ENCODE data around the gene RASA3.
"Not testable (repeated sequence)": the region's sequence is repeated elsewhere in the genome, so short reads cannot be mapped to it uniquely, and the experiment has no call there.

RASA3 gene

GRCh38 chr13:114099191-114099590, 33.2 kb downstream of the RASA3 start:
- H3K27me3 ChIP-seq, result no peaks in the 10 kb centered on the region
- peaks cover 77% of the 10 kb centered on the region for H3K4me1 ChIP-seq
- no peak for TF ChIP-seq Cebpa-rat (IDR thresholded peaks at IDR 0.05)
- peak overlapping the region; percentile 79 for H3K4me2 ChIP-seq
- no peaks in the 10 kb centered on the region for H3K36me3 ChIP-seq
- no peak overlapping the region for H3K4me3 ChIP-seq
- H3K9me3 ChIP-seq, result peaks cover 1% of the 10 kb centered on the region; the same call in 1 of the 2 replicates
- peaks cover 87% of the 10 kb centered on the region for H4K20me1 ChIP-seq
- 0 out of 2 replicates have a peak overlapping the region, but pooled peaks have one; percentile 75 for H3K27ac ChIP-seq
- H3K9ac ChIP-seq, result no peak overlapping the region

GRCh38 chr13:114098689-114099056, 33.8 kb downstream of the RASA3 start:
- H3K9me3 ChIP-seq, H3K27me3 ChIP-seq, H3K4me3 ChIP-seq, H3K36me3 ChIP-seq: not testable (repeated sequence)
- H4K20me1 ChIP-seq, result peaks cover 88% of the 10 kb centered on the region
- peak overlapping the region; percentile 75 for H3K27ac ChIP-seq
- H3K4me2 ChIP-seq, result peak overlapping the region; percentile 79
- peaks cover 77% of the 10 kb centered on the region for H3K4me1 ChIP-seq
- peak overlapping the region; percentile 63; the same call in 1 of the 2 replicates for H3K9ac ChIP-seq

GRCh38 chr13:114097893-114098688, 34.3 kb downstream of the RASA3 start:
- Histone ChIP-seq H3K4me1 (peaks cover 75% of the 10 kb centered on the region), H3K4me2 (peak overlapping the region; percentile 79), H3K36me3 (peaks cover 2% of the 10 kb centered on the region; the same call in 1 of the 2 replicates), H3K27me3 (no peaks in the 10 kb centered on the region), H3K9me3 (peaks cover 12% of the 10 kb centered on the region), H3K27ac (peak overlapping the region; percentile 75), H3K9ac (peak overlapping the region; percentile 63), H4K20me1 (peaks cover 85% of the 10 kb centered on the region), H3K4me3 (no peak overlapping the region)
- no peak for TF ChIP-seq Cebpa-rat (IDR thresholded peaks at IDR 0.05)

- Histone ChIP-seq H3K36me3 (peaks cover 3% of the 10 kb centered on the region), H3K27me3 (no peaks in the 10 kb centered on the region), H3K4me3 (no peak overlapping the region), H3K4me2 (peak overlapping the region; percentile 79), H3K4me1 (peaks cover 68% of the 10 kb centered on the region), H4K20me1 (peaks cover 78% of the 10 kb centered on the region), H3K27ac (peak overlapping the region; percentile 75), H3K9ac (peak overlapping the region; percentile 63), H3K9me3 (peaks cover 20% of the 10 kb centered on the region)
- TF ChIP-seq Cebpa-rat (IDR thresholded peaks at IDR 0.05), result no peak
Observed at GRCh38 chr13:114097212-114097892, 35.1 kb downstream of the RASA3 start.

- peak overlapping the region; percentile 75; the same call in 1 of the 2 replicates for H3K27ac ChIP-seq
- peaks cover 73% of the 10 kb centered on the region for H4K20me1 ChIP-seq
- peaks cover 3% of the 10 kb centered on the region for H3K36me3 ChIP-seq
- H3K4me1 ChIP-seq, result peaks cover 63% of the 10 kb centered on the region
- TF ChIP-seq Cebpa-rat (IDR thresholded peaks at IDR 0.05), result no peak
- H3K4me2 ChIP-seq, result peak overlapping the region; percentile 79
- H3K9ac ChIP-seq, result peak overlapping the region; percentile 11
- peaks cover 25% of the 10 kb centered on the region for H3K9me3 ChIP-seq
- no peaks in the 10 kb centered on the region for H3K27me3 ChIP-seq
- H3K4me3 ChIP-seq, result no peak overlapping the region
Observed at GRCh38 chr13:114096811-114097211, 35.6 kb downstream of the RASA3 start.

- Histone ChIP-seq H3K4me3 (no peak overlapping the region), H3K9ac (no peak overlapping the region), H3K9me3 (peaks cover 33% of the 10 kb centered on the region), H3K27me3 (no peaks in the 10 kb centered on the region), H4K20me1 (peaks cover 67% of the 10 kb centered on the region), H3K4me2 (peak overlapping the region; percentile 79), H3K36me3 (peaks cover 3% of the 10 kb centered on the region), H3K4me1 (peaks cover 55% of the 10 kb centered on the region), H3K27ac (peak overlapping the region; percentile 40; the same call in 1 of the 2 replicates)
- no peak for TF ChIP-seq Cebpa-rat (IDR thresholded peaks at IDR 0.05)
Observed at GRCh38 chr13:114096031-114096485, 36.4 kb downstream of the RASA3 start.

GRCh38 chr13:114095486-114095885, 36.9 kb downstream of the RASA3 start:
- Histone ChIP-seq H3K27ac (no peak overlapping the region), H3K9ac (no peak overlapping the region)

GRCh38 chr13:114093118-114093517, 39.3 kb downstream of the RASA3 start:
- Histone ChIP-seq H3K4me3 (no peak overlapping the region), H3K9me3 (peaks cover 55% of the 10 kb centered on the region), H3K4me2 (no peak overlapping the region), H3K27me3 (no peaks in the 10 kb centered on the region), H3K9ac (no peak overlapping the region), H3K36me3 (peaks cover 19% of the 10 kb centered on the region), H3K27ac (no peak overlapping the region), H4K20me1 (peaks cover 69% of the 10 kb centered on the region), H3K4me1 (peaks cover 30% of the 10 kb centered on the region)
- TF ChIP-seq Cebpa-rat (IDR thresholded peaks at IDR 0.05), result no peak

More at GRCh38 chr13:114095486-114095885, 36.9 kb downstream of the RASA3 start:
- Histone ChIP-seq H3K9me3 (peaks cover 38% of the 10 kb centered on the region), H3K4me1 (peaks cover 49% of the 10 kb centered on the region), H3K4me3 (no peak overlapping the region), H4K20me1 (peaks cover 67% of the 10 kb centered on the region), H3K27me3 (no peaks in the 10 kb centered on the region), H3K4me2 (peak overlapping the region; percentile 79; the same call in 1 of the 2 replicates), H3K36me3 (peaks cover 5% of the 10 kb centered on the region)
- TF ChIP-seq Cebpa-rat (IDR thresholded peaks at IDR 0.05), result no peak

GRCh38 chr13:114092468-114092867, 40.0 kb downstream of the RASA3 start:
- Histone ChIP-seq H3K27me3 (no peaks in the 10 kb centered on the region), H3K9ac (no peak overlapping the region), H4K20me1 (peaks cover 69% of the 10 kb centered on the region), H3K4me2 (no peak overlapping the region), H3K4me3 (no peak overlapping the region), H3K4me1 (peaks cover 24% of the 10 kb centered on the region), H3K36me3 (peaks cover 26% of the 10 kb centered on the region), H3K27ac (no peak overlapping the region), H3K9me3 (peaks cover 61% of the 10 kb centered on the region)
- no peak for TF ChIP-seq Cebpa-rat (IDR thresholded peaks at IDR 0.05)

GRCh38 chr13:114090476-114090875, 41.9 kb downstream of the RASA3 start:
- no peak overlapping the region for H3K4me2 ChIP-seq
- H3K27ac ChIP-seq, result no peak overlapping the region
- TF ChIP-seq Cebpa-rat (IDR thresholded peaks at IDR 0.05), result no peak
- H3K36me3 ChIP-seq, result peaks cover 32% of the 10 kb centered on the region
- peaks cover 67% of the 10 kb centered on the region for H3K9me3 ChIP-seq
- H3K4me3 ChIP-seq, result no peak overlapping the region
- H3K9ac ChIP-seq, result no peak overlapping the region
- no peaks in the 10 kb centered on the region for H3K27me3 ChIP-seq
- peaks cover 54% of the 10 kb centered on the region for H4K20me1 ChIP-seq
- peaks cover 4% of the 10 kb centered on the region for H3K4me1 ChIP-seq
